Measurements from ENCODE around the gene TEKT5.

Gene TEKT5

DNA sequence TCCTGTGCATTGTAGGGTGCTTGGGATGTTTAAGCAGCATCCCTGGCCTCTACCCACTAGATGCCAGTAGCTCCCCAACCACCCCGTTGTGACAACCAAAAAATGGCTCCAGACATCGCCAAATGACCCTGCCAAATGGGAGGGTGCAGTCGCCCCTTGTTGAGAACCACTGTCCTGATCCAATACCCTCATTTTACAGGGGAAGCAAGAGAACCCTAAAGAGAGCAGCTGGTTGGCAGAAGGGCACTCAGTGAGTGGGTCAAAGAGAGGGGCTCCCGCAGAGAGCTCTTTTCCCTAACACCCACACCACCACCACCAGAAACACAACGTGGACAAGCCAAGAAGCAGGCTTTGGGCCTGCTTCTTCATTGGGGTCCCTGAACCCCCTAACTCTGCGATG, 18.4 kb downstream of the TEKT5 start:
- no peak for DNase-seq (ENCODE audit: low read depth in 2 of 2)
- TF ChIP-seq, protein P1, sequence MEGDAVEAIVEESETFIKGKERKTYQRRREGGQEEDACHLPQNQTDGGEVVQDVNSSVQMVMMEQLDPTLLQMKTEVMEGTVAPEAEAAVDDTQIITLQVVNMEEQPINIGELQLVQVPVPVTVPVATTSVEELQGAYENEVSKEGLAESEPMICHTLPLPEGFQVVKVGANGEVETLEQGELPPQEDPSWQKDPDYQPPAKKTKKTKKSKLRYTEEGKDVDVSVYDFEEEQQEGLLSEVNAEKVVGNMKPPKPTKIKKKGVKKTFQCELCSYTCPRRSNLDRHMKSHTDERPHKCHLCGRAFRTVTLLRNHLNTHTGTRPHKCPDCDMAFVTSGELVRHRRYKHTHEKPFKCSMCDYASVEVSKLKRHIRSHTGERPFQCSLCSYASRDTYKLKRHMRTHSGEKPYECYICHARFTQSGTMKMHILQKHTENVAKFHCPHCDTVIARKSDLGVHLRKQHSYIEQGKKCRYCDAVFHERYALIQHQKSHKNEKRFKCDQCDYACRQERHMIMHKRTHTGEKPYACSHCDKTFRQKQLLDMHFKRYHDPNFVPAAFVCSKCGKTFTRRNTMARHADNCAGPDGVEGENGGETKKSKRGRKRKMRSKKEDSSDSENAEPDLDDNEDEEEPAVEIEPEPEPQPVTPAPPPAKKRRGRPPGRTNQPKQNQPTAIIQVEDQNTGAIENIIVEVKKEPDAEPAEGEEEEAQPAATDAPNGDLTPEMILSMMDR (IDR thresholded peaks at IDR 0.05; ENCODE audit: low read depth, low read length): no peak

GRCh38 chr16:10675861-10676260, 18.9 kb downstream of the TEKT5 start:
- TF ChIP-seq, protein P1 (IDR thresholded peaks at IDR 0.05; ENCODE audit: low read depth, low read length): no peak
- no peak overlapping the region for H3K4me3 ChIP-seq (replicated peaks in 1 of 2; ENCODE audit: low read depth in 2 of 2, low read length in 2 of 2)
- no peak for DNase-seq (ENCODE audit: low read depth in 2 of 2)

More for the DNA sequence above, 18.4 kb downstream of the TEKT5 start:
- no peak overlapping the region for H3K4me3 ChIP-seq (replicated peaks in 1 of 2; ENCODE audit: low read depth in 2 of 2, low read length in 2 of 2)

DNA sequence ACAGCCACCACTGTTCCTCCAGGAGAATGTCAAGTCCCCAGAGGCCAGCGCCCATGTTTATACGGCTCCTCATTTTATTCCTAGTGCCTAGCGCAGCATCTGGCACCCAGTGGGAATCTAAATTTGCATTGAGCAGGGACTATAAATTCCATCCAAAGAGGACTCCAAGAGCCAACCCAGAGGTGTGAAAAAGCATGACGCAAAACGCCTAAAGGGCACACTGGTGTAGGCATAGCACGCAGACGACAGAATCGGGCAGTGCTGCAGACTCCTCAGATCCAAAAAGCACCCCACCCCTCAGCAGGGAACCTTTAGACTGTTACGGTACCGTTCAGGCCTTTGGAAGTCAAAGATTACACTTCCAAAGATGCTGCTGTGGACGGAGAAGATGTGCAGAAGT, 19.5 kb downstream of the TEKT5 start:
- no peak overlapping the region for H3K4me3 ChIP-seq (replicated peaks in 1 of 2; ENCODE audit: low read depth in 2 of 2, low read length in 2 of 2)
- TF ChIP-seq, protein P1 (IDR thresholded peaks at IDR 0.05; ENCODE audit: low read depth, low read length): no peak
- no peak for DNase-seq (ENCODE audit: low read depth in 2 of 2)

DNA sequence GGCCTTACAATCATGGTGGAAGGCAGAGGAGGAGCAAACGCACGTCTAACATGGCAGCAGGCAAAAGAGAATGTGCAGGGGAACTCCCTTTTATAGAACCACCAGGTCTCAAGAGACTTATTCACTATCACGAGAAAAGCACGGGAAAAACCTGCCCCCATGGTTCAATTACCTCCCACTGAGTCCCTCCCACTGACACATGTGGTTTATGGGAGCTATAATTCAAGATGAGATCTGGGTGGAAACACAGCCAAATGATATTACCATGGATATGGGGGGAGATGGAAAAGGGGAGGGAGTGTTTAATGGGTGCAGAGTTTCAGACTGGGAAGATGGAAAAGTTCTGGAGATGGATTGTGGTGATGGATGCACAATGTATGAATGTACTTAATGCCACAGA, 23.0 kb downstream of the TEKT5 start:
- DNase-seq (ENCODE audit: low read depth in 2 of 2): no peak
- TF ChIP-seq, protein P1 (IDR thresholded peaks at IDR 0.05; ENCODE audit: low read depth, low read length): no peak
- no peak overlapping the region for H3K4me3 ChIP-seq (replicated peaks in 1 of 2; ENCODE audit: low read depth in 2 of 2, low read length in 2 of 2)

GRCh38 chr16:10669791-10670190, 24.9 kb downstream of the TEKT5 start:
- no peak overlapping the region for H3K4me3 ChIP-seq (replicated peaks in 1 of 2; ENCODE audit: low read depth in 2 of 2, low read length in 2 of 2)
- DNase-seq (ENCODE audit: low read depth in 2 of 2): no peak
- TF ChIP-seq, protein P1 (IDR thresholded peaks at IDR 0.05; ENCODE audit: low read depth, low read length): no peak

- TF ChIP-seq, protein P1 (IDR thresholded peaks at IDR 0.05; ENCODE audit: low read depth, low read length): peak; percentile 56
- no peak overlapping the region for H3K4me3 ChIP-seq (replicated peaks in 1 of 2; ENCODE audit: low read depth in 2 of 2, low read length in 2 of 2)
- DNase-seq (ENCODE audit: low read depth in 2 of 2): peak; percentile 5 to 25
These were observed 26.2 kb downstream of the TEKT5 start for GRCh38 chr16:10668322-10669045.

DNA sequence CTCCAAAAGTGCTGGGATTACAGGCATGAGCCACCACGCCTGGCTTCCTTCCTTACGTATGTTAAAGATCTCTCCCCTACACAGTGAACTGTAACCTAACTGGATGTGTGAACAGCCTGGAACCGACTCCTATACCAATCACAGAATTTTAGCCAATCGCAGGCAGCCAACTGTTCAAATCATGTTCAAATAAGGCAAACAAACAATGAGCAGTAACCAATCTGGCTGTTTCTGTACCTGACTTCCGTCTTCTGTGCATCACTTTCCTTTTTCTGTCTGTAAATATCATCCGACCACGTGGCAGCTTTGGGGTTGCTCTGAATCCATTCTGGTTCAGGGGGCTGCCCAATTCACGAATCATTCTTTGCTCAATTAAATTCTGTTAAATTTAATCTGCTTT, 27.5 kb downstream of the TEKT5 start:
- H3K4me3 ChIP-seq (replicated peaks in 1 of 2; ENCODE audit: low read depth in 2 of 2, low read length in 2 of 2): no peak overlapping the region
- TF ChIP-seq, protein P1 (IDR thresholded peaks at IDR 0.05; ENCODE audit: low read depth, low read length): no peak
- no peak for DNase-seq (ENCODE audit: low read depth in 2 of 2)
